HCT116 (cell line): ENCODE results near the gene CRADD.

Source experiments
- EZH2 ChIP-seq: fragments of 200-600 bp; sonication (generic); IDR thresholded peaks from 2 replicates; pipeline ENCODE4 v1.6.1; 2017; ENCODE audit warnings: antibody characterized with exemption, mixed run types
- FOSL1 ChIP-seq: IDR thresholded peaks from 2 replicates; pipeline ENCODE4 v1.6.1; 2012; ENCODE audit warnings: low read depth
- POLR2A ChIP-seq: IDR thresholded peaks from 2 replicates; pipeline ENCODE4 v1.7.0; 2011; ENCODE audit warnings: borderline replicate concordance; ENCODE audit not compliant: insufficient read depth, insufficient read length; ENCODE audit errors: extremely low read depth
- POLR2AphosphoS5 ChIP-seq: IDR thresholded peaks from 2 replicates; pipeline ENCODE4 v1.6.1; 2011; ENCODE audit warnings: mild to moderate bottlenecking, low read depth, low read length, moderate library complexity
- SIN3A ChIP-seq: IDR thresholded peaks from 2 replicates; pipeline ENCODE4 v1.6.1; 2012; ENCODE audit warnings: low read depth
- SP1 ChIP-seq: IDR thresholded peaks from 2 replicates; pipeline ENCODE4 v1.6.1; 2012; ENCODE audit warnings: low read depth
- SRF ChIP-seq: IDR thresholded peaks from 2 replicates; pipeline ENCODE4 v1.6.1; 2012; ENCODE audit warnings: low read depth
- YY1 ChIP-seq: IDR thresholded peaks from 2 replicates; pipeline ENCODE4 v1.6.1; 2011; ENCODE audit warnings: low read length, low read depth, moderate library complexity, mild to moderate bottlenecking; ENCODE audit not compliant: insufficient replicate concordance; ENCODE audit errors: extremely low read depth
- ZFX ChIP-seq: fragments of 450-650 bp; IDR thresholded peaks from 2 replicates; pipeline ENCODE4 v1.6.1; 2017
- ZNF274 ChIP-seq: fragments of 200-500 bp; sonication (Bioruptor generic); IDR thresholded peaks from 2 replicates; pipeline ENCODE4 v1.6.1; 2014; ENCODE audit warnings: mild to moderate bottlenecking, low read depth, low read length, inconsistent platforms
- TF ChIP-seq, protein P1 (sequence below), 3 experiments: fragments of 200-600 bp in 1 of 3; sonication (generic) in 1 of 3; IDR thresholded peaks in 2 of 3; conservative IDR thresholded peaks in 1 of 3; 2 replicates each; pipeline ENCODE4 v1.5.1; 2012 to 2017; ENCODE audit warnings: low read depth in 2 of 3, low read length in 2 of 3, antibody characterized with exemption in 1 of 3, borderline replicate concordance in 1 of 3, control low read depth in 1 of 3, mild to moderate bottlenecking in 1 of 3, mixed read lengths in 1 of 3, mixed run types in 1 of 3, moderate library complexity in 1 of 3; ENCODE audit not compliant: insufficient read depth in 1 of 3
- TF ChIP-seq, protein P2 (sequence below): IDR thresholded peaks from 2 replicates; pipeline ENCODE4 v1.6.1; 2012
- TF ChIP-seq, protein P3 (sequence below): IDR thresholded peaks from 2 replicates; pipeline ENCODE4 v1.6.1; 2012; ENCODE audit warnings: low read depth

DNA sequence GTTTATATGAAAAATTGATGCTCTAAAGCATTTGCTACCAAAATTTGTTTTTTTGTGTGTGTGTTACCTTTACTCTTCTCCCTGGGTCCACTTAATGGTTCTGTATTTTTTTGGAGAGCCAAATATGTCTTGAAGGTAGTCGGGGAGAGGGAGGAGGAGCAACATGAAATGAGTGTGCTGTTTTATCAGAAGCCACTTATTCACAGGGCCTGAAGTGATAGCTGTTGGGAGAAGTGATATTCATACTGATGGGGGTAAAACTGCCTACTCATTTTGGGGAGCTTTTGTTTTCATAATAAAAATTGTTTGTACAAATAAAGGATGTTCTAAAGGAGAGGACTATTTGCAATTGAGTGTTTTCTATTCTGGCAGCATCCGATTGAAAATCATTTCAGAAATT is 29.2 kb downstream of the CRADD start:
- no peak for TF ChIP-seq FOSL1
- TF ChIP-seq, protein P1, sequence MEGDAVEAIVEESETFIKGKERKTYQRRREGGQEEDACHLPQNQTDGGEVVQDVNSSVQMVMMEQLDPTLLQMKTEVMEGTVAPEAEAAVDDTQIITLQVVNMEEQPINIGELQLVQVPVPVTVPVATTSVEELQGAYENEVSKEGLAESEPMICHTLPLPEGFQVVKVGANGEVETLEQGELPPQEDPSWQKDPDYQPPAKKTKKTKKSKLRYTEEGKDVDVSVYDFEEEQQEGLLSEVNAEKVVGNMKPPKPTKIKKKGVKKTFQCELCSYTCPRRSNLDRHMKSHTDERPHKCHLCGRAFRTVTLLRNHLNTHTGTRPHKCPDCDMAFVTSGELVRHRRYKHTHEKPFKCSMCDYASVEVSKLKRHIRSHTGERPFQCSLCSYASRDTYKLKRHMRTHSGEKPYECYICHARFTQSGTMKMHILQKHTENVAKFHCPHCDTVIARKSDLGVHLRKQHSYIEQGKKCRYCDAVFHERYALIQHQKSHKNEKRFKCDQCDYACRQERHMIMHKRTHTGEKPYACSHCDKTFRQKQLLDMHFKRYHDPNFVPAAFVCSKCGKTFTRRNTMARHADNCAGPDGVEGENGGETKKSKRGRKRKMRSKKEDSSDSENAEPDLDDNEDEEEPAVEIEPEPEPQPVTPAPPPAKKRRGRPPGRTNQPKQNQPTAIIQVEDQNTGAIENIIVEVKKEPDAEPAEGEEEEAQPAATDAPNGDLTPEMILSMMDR (IDR thresholded peaks at IDR 0.05 in 2 of 3, conservative IDR thresholded peaks at IDR 0.05 in 1 of 3; ENCODE audit: borderline replicate concordance in 1 of 3, insufficient read depth in 1 of 3, low read depth in 2 of 3, low read length in 2 of 3), result no peak
- no peak for TF ChIP-seq ZNF274
- no peak for TF ChIP-seq EZH2
- TF ChIP-seq POLR2AphosphoS5, result no peak
- TF ChIP-seq, protein P2, sequence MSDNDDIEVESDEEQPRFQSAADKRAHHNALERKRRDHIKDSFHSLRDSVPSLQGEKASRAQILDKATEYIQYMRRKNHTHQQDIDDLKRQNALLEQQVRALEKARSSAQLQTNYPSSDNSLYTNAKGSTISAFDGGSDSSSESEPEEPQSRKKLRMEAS, result no peak
- TF ChIP-seq POLR2A, result no peak
- TF ChIP-seq SIN3A, result no peak
- TF ChIP-seq YY1, result no peak
- no peak for TF ChIP-seq ZFX
- TF ChIP-seq, protein P3, sequence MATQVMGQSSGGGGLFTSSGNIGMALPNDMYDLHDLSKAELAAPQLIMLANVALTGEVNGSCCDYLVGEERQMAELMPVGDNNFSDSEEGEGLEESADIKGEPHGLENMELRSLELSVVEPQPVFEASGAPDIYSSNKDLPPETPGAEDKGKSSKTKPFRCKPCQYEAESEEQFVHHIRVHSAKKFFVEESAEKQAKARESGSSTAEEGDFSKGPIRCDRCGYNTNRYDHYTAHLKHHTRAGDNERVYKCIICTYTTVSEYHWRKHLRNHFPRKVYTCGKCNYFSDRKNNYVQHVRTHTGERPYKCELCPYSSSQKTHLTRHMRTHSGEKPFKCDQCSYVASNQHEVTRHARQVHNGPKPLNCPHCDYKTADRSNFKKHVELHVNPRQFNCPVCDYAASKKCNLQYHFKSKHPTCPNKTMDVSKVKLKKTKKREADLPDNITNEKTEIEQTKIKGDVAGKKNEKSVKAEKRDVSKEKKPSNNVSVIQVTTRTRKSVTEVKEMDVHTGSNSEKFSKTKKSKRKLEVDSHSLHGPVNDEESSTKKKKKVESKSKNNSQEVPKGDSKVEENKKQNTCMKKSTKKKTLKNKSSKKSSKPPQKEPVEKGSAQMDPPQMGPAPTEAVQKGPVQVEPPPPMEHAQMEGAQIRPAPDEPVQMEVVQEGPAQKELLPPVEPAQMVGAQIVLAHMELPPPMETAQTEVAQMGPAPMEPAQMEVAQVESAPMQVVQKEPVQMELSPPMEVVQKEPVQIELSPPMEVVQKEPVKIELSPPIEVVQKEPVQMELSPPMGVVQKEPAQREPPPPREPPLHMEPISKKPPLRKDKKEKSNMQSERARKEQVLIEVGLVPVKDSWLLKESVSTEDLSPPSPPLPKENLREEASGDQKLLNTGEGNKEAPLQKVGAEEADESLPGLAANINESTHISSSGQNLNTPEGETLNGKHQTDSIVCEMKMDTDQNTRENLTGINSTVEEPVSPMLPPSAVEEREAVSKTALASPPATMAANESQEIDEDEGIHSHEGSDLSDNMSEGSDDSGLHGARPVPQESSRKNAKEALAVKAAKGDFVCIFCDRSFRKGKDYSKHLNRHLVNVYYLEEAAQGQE, result no peak
- no peak for TF ChIP-seq SRF
- no peak for TF ChIP-seq SP1
